ENCODE data around the gene ERCC6. TPM values are rescaled to one million over a fixed set of nuclear protein-coding genes. Genes with fewer than 3 reads are reported as not detected.

ERCC6 gene
- total and polyA plus RNA-seq, 2 donors, result 5.9 to 27.1 TPM

DNA sequence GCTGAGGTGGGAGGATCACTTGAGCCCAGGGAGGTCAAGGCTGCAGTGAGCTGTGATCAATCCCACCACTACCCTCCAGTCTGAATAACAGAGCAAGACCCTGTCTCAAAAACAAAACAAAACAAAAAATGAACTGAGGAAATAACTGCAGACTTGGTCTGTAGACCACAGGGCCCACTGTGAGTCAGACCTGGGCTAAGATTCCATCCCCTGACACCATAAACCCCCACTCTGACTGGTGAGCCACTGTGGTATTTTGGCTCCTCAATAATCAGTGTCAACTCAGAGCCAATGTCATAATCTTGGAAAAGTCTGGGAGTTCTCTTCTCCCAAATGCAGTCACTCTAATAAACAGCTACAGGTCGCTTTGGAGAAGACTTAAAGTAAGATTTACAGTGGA is 24.0 kb upstream of the ERCC6 start:
- Histone ChIP-seq H3K36me3 (ENCODE audit: insufficient read depth) (no peaks in the 10 kb centered on the region), H3K4me1 (ENCODE audit: insufficient read depth) (no peaks in the 10 kb centered on the region), H3K4me3 (ENCODE audit: low read depth, low read length) (no peak overlapping the region), H3K27ac (ENCODE audit: low read depth) (no peak overlapping the region)
- 62% methylated on average over 1 of the region's 1 CpG for WGBS
- no peak for DNase-seq (ENCODE audit: extremely low spot score)

DNA sequence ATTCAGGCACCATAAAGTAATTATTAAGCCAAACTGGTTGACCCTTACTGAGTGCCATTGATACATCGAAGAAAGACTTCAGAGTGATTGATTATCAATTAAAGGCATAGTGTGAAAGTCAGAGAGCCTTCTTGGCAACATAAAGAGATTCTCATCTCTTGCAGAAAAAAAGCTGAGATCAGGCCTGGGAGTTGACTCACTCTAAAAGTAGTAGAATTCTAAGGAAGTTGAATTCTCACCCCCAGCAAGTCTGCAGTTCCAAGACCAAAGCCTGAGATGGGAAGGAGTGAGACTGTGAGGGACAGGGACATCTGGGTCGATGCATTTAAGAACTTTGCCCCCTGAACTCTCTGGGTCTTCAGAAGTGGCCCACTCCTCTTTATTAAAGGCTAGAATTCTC is 21.6 kb upstream of the ERCC6 start:
- DNase-seq (ENCODE audit: extremely low spot score), result no peak
- WGBS, result 50% methylated on average over 2 of the region's 2 CpGs
- H3K4me1 ChIP-seq (ENCODE audit: insufficient read depth), result no peaks in the 10 kb centered on the region
- no peak overlapping the region for H3K4me3 ChIP-seq (ENCODE audit: low read depth, low read length)
- no peaks in the 10 kb centered on the region for H3K36me3 ChIP-seq (ENCODE audit: insufficient read depth)
- no peak overlapping the region for H3K27ac ChIP-seq (ENCODE audit: low read depth)

DNA sequence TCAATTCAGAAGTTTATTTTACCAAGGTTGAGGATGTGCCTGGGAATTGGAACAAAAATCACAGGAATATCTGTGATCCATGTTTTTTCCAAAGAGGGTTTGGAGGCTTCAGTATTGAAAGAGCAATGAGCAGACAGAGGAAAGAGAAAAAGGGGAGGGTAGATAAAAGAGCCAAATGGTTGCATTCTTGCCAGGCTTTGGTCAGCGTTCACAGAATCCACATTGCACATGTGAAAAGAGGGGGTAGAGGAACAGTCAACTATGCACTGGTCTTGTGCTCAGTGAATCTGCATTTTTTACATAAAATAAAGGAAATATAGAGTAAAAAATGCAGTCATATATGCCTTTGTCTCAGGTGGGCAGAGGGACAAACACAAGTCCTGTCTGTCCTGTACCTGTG is 20.6 kb upstream of the ERCC6 start:
- Histone ChIP-seq H3K36me3 (ENCODE audit: insufficient read depth) (no peaks in the 10 kb centered on the region), H3K27ac (ENCODE audit: low read depth) (no peak overlapping the region), H3K4me3 (ENCODE audit: low read depth, low read length) (no peak overlapping the region), H3K4me1 (ENCODE audit: insufficient read depth) (no peaks in the 10 kb centered on the region)
- DNase-seq (ENCODE audit: extremely low spot score), result no peak
- WGBS, result 18% methylated on average over 1 of the region's 1 CpG

DNA sequence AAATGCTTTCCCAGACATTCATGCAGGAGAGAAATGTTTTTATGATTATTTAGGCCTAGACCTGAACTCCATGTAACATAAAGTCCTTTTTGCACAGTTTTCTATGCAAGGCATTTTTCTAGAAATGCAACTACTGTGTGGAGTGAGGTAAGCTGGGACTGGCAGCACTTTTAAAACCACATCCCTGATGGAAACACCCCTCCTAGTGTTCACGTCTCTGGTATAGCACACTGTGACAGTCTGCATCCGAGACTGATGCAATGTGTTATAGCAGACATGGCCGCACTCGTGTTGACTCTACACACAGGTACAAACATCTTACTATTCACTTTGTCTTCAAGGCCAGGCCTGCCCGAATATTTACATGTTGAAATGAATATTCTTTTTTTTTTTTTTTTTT is 19.3 kb upstream of the ERCC6 start:
- H3K4me1 ChIP-seq (ENCODE audit: insufficient read depth), result no peaks in the 10 kb centered on the region
- DNase-seq (ENCODE audit: extremely low spot score), result no peak
- no peaks in the 10 kb centered on the region for H3K36me3 ChIP-seq (ENCODE audit: insufficient read depth)
- no peak overlapping the region for H3K4me3 ChIP-seq (ENCODE audit: low read depth, low read length)
- no peak overlapping the region for H3K27ac ChIP-seq (ENCODE audit: low read depth)
- WGBS, result 71% methylated on average over 5 of the region's 5 CpGs

DNA sequence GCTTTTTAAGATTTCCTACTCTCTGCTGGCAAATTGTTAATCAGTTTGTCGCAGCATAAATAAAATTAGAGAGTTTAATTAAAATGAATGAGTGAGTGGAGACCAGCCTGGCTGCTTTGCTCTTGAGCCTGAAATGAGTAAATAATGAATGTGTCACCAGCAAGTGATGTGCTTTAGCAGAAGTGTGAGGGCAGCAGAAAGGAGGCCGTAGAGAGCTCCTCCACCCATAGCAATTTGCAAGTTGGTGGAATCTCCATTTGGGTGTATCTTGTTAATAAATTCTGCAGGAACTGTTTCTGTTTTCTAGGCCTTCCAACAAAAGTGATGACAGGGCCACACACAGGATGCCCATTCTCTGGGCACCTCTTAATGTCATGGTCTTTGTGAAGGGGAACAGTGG is 18.8 kb upstream of the ERCC6 start:
- Histone ChIP-seq H3K27ac (ENCODE audit: low read depth) (no peak overlapping the region), H3K4me3 (ENCODE audit: low read depth, low read length) (no peak overlapping the region), H3K4me1 (ENCODE audit: insufficient read depth) (no peaks in the 10 kb centered on the region), H3K36me3 (ENCODE audit: insufficient read depth) (no peaks in the 10 kb centered on the region)
- no peak for DNase-seq (ENCODE audit: extremely low spot score)
- 83% methylated on average over 2 of the region's 2 CpGs for WGBS

DNA sequence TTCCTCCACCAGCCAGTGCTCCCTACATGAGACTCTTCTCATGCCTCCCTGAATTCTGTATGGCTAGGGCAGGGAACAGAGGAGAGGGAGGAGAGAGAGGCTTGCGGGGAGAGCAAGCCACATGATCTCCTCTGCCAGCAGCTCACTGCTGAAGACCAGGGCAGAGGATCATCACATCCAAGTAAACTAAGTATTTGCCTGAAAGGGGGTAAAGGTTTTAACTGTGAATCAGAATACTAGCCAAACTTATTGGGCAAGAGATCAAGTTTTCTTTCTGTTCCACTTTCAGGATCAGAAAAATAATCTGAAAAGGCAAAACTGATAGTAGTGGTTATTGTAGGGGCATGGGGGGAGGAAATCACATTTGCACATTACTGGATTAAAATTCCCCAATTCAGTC is 17.8 kb upstream of the ERCC6 start:
- DNase-seq (ENCODE audit: extremely low spot score), result no peak
- Histone ChIP-seq H3K4me1 (ENCODE audit: insufficient read depth) (no peaks in the 10 kb centered on the region), H3K36me3 (ENCODE audit: insufficient read depth) (no peaks in the 10 kb centered on the region), H3K27ac (ENCODE audit: low read depth) (no peak overlapping the region), H3K4me3 (ENCODE audit: low read depth, low read length) (no peak overlapping the region)
- 66% methylated on average over 1 of the region's 1 CpG for WGBS

DNA sequence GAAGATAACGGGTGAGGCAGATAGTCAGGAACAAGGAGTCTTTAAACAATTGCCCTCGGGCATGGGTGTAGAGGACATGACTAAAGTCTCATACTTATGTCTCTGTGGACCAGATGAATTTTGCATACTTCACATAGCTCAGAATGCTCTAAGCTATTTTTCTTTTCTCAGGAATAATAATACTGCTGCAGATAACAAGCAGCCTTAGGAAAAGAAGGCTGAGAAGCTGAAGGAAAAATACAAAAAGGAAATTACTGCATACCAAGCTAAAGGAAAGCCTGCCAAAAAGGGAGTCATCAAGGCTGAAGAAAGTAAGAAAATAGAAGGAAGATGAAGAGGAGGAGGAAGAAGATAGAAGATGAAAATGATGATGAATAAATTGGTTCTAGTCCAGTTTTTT is 13.4 kb upstream of the ERCC6 start:
- Histone ChIP-seq H3K36me3 (ENCODE audit: insufficient read depth) (no peaks in the 10 kb centered on the region), H3K4me3 (ENCODE audit: low read depth, low read length) (no peak overlapping the region), H3K27ac (ENCODE audit: low read depth) (no peak overlapping the region), H3K4me1 (ENCODE audit: insufficient read depth) (no peaks in the 10 kb centered on the region)
- no peak for DNase-seq (ENCODE audit: extremely low spot score)
- WGBS, result 60% methylated on average over 2 of the region's 2 CpGs

DNA sequence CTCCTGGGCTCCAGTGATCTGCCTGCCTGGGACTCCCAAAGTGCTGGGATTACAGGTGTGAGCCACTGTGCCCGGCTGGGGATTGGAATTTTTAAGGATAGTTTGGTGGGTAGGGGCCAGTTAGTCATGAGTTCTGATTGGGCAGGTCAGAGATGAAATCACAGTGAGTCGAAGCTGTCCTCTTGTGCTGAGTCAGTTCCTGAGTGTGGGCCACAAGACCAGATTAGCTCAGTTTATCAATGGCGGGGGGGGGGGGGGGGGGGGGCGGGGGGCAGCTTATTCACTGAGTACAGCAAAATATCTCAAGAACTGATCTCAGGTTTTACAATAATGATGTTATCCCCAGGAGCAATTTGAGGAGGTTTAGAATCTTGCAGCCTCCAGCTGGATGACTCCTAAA is 11.6 kb upstream of the ERCC6 start:
- H3K36me3 ChIP-seq (ENCODE audit: insufficient read depth), result no peaks in the 10 kb centered on the region
- H3K4me1 ChIP-seq (ENCODE audit: insufficient read depth), result no peaks in the 10 kb centered on the region
- H3K27ac ChIP-seq (ENCODE audit: low read depth), result no peak overlapping the region
- WGBS, result 28% methylated on average over 4 of the region's 4 CpGs
- H3K4me3 ChIP-seq (ENCODE audit: low read depth, low read length), result no peak overlapping the region
- DNase-seq (ENCODE audit: extremely low spot score), result no peak

DNA sequence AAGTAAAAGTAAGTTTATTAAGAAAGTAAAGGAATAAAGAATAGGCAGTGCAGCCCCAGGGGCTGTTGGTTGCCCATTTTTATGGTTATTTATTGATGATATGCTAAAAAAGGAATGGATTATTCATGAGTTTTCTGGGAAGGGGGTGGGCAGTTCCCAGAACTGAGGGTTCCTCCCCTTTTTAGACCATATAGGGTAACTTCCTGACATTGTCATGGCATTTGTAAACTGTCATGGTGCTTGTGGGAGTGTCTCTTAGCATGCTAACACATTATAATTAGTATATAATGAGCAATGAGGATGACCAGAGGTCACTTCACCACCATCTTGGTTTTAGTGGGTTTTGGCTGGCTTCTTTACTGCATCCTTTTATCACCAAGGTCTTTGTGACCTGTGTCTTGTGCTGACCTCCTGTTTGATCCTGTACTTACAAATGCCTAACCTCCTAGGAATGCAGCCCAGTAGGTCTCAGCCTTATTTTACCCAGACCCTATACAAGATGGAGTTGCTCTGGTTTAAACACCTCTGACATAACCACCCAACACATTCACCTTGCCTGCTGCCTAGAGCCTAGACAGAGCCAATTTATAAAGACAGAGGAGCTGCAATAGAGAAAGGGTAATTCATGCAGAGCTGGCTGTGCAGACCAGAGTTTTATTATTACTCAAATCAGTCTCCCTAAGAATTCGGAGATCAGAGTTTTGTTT is 10.9 kb upstream of the ERCC6 start:
- Histone ChIP-seq H3K36me3 (ENCODE audit: insufficient read depth) (no peaks in the 10 kb centered on the region), H3K27ac (ENCODE audit: low read depth) (no peak overlapping the region), H3K4me1 (ENCODE audit: insufficient read depth) (no peaks in the 10 kb centered on the region), H3K4me3 (ENCODE audit: low read depth, low read length) (no peak overlapping the region)
- WGBS, result 82% methylated on average over 1 of the region's 1 CpG
- no peak for DNase-seq (ENCODE audit: extremely low spot score)

DNA sequence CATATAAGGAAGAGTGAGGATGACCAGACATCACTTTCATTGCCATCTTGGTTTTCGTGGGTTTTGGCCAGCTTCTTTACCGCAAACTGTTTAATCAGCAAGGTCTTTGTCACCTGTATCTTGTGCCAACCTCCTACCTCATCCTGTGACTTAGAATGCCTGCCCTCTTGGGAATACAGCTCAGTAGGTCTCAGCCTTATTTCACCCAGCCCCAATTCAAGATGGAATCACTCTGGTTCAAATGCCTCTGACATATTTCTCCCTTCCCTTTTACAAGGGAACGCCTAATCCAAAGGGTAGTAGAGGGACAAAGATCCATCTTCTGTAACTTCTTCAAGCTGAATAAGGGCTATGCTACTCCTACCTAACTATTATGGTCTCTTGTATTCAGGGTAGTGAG is 4.7 kb upstream of the ERCC6 start:
- Histone ChIP-seq H3K27ac (ENCODE audit: low read depth) (no peak overlapping the region), H3K4me1 (ENCODE audit: insufficient read depth) (no peaks in the 10 kb centered on the region), H3K36me3 (ENCODE audit: insufficient read depth) (no peaks in the 10 kb centered on the region), H3K4me3 (ENCODE audit: low read depth, low read length) (no peak overlapping the region)
- WGBS, result 88% methylated on average over 3 of the region's 3 CpGs
- DNase-seq (ENCODE audit: extremely low spot score), result no peak

DNA sequence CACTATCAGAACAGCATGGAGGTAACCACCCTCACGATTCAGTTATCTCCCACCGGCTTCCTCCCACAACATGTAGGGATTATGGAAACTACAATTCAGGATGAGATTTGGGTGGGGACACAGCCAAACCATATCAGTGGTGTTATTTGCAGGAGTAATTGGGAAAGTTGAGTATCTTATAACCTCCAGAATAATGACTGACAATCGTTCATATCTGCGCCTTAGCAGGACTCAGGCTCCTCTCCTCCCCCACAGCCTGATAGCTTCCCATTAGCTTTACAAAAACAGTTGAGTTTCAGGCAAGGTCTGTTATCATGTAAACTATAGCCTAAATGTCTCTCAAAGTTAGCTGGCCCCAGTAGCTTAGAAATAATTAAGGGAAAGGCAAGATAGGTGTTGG is 3.4 kb upstream of the ERCC6 start:
- 91% methylated on average over 4 of the region's 4 CpGs for WGBS
- Histone ChIP-seq H3K36me3 (ENCODE audit: insufficient read depth) (no peaks in the 10 kb centered on the region), H3K4me1 (ENCODE audit: insufficient read depth) (no peaks in the 10 kb centered on the region), H3K4me3 (ENCODE audit: low read depth, low read length) (no peak overlapping the region), H3K27ac (ENCODE audit: low read depth) (no peak overlapping the region)
- no peak for DNase-seq (ENCODE audit: extremely low spot score)

DNA sequence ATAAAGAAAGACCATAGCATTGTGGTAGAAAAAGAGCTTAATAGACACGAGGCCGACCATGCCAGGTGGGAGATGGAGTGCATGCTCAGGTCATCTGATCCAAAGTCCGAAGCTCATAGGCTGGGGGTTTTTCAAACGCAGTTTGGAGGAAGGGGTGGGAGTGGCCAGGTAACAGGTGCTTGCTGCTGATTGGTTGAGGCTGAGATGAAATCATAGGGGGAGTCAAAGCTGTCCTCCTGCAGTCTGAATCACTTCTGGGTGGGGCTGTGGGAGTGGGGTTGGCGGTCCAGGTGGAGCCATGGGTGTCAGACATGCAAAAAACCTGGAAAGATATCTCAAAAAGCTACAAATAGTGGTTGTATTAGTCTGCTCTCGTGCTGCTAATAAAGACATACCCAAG is 2.8 kb upstream of the ERCC6 start:
- WGBS, result 75% methylated on average over 6 of the region's 6 CpGs

DNA sequence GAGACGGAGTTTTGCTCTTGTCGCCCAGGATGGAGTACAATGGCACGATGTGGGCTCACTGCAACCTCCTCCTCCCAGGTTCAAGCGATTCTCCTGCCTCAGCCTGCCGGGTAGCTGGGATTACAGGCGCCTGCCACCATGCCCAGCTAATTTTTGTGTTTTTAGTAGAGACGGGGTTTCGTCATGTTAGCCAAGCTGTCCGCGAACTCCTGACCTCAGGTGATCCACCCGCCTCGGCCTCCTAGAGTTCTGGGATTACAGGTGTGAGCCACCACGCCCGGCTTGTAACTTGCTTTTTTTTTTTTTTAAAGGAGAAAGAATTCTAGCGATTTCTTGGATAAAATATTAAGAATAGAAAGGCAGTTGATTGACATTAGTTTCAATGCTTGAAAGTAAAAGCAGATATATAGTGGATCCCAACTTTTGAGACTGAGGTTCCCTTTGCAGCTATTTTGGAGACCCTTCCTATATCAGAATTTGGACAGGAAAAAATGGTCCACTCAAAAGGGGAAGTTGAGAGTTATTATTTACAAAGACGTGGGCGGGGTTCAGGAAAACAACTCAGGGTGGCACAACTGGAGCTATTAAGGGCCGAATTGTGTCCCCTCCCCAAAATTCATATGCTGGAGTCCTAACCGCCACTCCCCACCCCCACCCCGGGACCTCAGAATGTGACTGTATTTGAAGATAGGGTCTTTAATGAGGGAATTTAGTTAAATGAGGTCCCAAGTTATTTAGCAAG is 1.3 kb upstream of the ERCC6 start:
- H3K36me3 ChIP-seq (ENCODE audit: insufficient read depth), result no peaks in the 10 kb centered on the region
- WGBS, result 79% methylated on average over 20 of the region's 20 CpGs
- no peaks in the 10 kb centered on the region for H3K4me1 ChIP-seq (ENCODE audit: insufficient read depth)
- H3K27ac ChIP-seq (ENCODE audit: low read depth), result no peak overlapping the region
- no peak for DNase-seq (ENCODE audit: extremely low spot score)
- no peak overlapping the region for H3K4me3 ChIP-seq (ENCODE audit: low read depth, low read length)

More for the DNA sequence above, 2.8 kb upstream of the ERCC6 start:
- no peak for DNase-seq (ENCODE audit: extremely low spot score)
- no peak overlapping the region for H3K27ac ChIP-seq (ENCODE audit: low read depth)
- H3K4me3 ChIP-seq (ENCODE audit: low read depth, low read length), result no peak overlapping the region
- no peaks in the 10 kb centered on the region for H3K36me3 ChIP-seq (ENCODE audit: insufficient read depth)
- no peaks in the 10 kb centered on the region for H3K4me1 ChIP-seq (ENCODE audit: insufficient read depth)

DNA sequence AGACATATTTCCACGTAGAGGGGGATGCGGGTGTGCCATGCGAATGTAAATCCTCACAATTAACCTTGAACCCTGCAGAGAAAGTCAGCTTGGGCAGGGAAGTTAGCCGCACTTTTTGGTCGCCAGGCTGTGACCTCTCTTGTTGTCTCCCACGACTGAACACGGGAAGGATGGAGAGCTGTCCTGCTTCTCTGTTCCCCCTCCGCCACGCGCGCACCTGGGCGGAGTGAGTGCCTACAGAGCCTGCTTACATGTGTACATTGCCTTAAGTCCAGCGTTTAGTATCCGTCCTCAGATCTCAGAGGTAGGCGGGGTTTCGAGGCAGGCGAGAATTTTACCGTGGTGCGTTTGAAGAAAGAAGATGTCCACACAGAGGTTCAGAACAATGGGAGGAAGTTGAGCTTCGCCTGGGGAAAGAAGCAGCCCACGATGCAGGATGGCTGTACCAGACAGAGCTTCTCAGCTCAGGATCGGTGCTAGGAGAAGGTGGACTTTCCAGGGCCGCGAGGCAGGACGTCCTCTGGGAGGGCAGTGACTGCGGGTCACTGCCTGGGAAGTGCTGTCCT is 482 bp upstream of the ERCC6 start:
- Histone ChIP-seq H3K4me3 (ENCODE audit: low read depth, low read length) (peak overlapping the region; percentile 65), H3K27ac (ENCODE audit: low read depth) (no peak overlapping the region), H3K36me3 (ENCODE audit: insufficient read depth) (no peaks in the 10 kb centered on the region), H3K4me1 (ENCODE audit: insufficient read depth) (no peaks in the 10 kb centered on the region)
- under 1% methylated on average over 26 of the region's 26 CpGs for WGBS
- DNase-seq (ENCODE audit: extremely low spot score), result no peak

All from urinary bladder (tissue), 4 donors.